ENCODE measurements around the gene XAGE3.
"Not testable (repeated sequence)": the region's sequence is repeated elsewhere in the genome, so short reads cannot be mapped to it uniquely, and the experiment has no call there.

XAGE3 gene, protein sequence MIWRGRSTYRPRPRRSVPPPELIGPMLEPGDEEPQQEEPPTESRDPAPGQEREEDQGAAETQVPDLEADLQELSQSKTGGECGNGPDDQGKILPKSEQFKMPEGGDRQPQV

DNA sequence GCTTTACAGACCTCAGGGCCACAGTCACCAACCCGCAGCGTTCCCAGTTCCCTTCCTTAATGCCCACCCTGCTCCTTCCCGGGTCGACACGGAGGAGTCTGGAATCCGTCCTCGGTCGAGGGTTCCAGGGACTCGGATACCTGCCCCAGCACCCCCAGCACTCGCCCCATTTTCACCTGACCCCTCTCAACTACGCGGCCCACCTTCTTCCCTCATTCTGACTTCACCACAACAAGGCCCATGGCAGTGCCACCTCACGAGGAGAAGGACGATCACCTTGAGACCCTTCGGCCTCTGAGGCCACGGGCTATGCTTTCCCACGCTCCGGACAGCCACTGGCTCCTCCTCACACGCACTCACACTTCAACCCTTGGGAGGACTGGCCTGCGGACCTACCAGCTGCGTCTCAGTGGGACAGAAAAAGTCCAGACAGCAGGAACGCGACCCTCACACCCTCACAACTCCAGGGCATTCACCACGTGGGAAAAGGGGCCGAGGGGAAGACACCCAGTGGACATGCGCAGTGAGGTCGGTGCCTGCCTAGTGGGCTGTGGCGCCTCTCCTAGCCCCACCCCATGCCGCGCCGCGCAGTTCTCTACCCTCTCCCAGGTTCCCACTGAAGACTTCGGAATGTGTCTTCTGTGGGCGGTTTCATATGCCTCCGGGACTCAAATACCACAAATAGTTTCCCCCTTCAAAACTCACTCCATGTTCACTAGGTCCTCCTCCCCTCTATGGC, at the start of gene XAGE3:
Gene XAGE3 (minus strand): TSS at position 474 of the 739 bp plus-strand sequence. CDS start 950 bp downstream, outside the sequence.
- DNase-seq, result no peak

DNA sequence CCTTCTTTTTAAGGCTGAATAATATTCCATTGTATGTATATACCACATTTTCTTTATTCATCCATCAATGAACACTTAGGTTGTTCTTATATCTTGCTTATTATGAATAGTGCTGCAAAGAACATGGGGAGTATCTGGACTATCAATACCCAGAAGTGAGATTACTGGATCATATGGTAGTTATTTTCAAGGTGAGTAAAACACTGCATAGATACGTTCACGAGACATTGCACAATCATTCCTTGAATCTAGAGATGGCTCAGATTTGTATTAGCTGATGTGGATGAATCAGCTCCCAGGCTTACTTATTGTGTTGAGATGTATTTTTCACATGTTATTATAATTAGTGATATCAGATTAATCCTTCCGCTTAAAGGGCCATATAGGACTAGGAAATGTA, 46.8 kb upstream of the XAGE3 start:
- not testable (repeated sequence) for DNase-seq

DNA sequence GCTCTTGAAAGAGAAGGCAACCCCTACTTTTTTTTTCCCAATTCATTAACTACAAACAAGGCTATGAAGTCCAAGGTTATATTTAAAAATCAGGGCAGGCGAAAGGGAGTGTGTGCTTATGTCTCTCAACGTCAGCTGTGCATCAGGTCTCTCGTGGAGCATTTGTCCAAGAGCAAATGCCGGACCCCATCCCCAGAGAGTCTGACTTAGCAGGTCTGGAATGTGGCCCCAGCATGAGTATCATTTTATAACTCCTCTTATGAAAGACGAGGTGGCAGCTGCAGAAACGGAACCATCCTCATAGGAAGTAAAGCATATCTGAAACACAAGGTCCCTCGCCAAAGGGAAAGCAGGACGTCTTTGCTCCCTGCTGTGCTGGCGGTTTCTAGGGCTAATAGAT, 45.8 kb upstream of the XAGE3 start:
- DNase-seq, result not testable (repeated sequence)

DNA sequence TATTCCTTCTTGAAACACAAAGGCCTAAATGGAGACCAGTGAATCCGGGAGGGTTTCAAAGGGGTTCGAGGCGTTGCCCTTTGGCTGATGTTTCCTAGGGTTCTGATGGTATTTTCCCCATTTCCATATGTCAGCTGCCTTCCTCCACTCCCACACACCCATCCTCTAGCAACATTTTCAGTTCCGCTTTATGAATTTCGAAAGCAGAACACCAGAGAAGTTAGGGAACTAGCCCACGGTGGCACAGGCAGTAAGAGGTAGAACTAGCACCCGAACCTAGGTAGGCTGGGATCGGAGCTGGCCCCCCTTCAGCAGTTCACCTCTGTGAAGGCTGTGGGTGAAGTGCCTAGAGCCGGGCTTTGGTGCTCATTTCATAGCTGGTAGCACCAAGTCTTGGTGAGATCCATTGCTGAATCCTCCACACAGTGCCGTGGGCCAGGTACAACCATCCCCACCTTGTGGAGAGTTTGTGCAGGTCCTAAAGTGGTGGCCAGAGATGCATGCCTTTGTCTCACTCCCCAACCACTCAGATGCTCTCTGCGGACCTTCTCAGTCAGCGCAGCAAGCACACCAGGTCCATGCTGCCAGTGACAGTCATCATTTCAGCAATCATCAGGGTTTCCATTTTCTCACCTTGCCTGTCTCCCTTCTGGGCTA, 41.6 kb upstream of the XAGE3 start:
- not testable (repeated sequence) for DNase-seq

DNA sequence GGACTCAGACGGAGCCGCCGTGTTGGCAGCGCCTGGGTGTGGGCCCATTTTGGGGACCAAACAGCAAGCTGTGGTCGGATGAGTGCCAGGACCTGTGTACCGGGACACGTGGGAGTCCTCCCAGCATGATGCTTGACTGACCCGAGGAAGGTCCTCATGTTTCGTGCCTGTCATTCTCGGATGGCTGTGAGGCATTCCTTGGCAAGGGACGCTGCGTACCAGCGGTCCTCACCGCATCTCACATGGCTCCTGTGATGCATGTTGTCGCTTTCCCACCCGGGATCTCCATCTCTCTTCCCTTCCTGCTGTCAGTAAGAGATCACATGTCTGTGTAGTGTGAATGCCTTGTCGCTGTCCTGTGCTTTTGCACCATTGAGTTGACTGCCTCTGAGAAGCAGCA, 40.0 kb upstream of the XAGE3 start:
- not testable (repeated sequence) for DNase-seq

DNA sequence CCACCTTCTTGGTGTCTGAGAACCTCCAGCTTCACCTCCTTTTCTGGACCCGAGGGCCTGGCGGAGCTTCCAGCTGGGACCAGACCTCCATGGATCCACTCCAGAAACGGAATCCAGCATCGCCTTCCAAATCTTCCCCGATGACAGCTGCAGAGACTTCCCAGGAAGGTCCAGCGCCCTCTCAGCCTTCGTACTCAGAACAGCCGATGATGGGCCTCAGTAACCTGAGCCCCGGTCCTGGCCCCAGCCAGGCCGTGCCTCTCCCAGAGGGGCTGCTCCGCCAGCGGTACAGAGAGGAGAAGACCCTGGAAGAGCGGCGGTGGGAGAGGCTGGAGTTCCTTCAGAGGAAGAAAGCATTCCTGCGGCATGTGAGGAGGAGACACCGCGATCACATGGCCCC, 39.3 kb upstream of the XAGE3 start:
- not testable (repeated sequence) for DNase-seq

DNA sequence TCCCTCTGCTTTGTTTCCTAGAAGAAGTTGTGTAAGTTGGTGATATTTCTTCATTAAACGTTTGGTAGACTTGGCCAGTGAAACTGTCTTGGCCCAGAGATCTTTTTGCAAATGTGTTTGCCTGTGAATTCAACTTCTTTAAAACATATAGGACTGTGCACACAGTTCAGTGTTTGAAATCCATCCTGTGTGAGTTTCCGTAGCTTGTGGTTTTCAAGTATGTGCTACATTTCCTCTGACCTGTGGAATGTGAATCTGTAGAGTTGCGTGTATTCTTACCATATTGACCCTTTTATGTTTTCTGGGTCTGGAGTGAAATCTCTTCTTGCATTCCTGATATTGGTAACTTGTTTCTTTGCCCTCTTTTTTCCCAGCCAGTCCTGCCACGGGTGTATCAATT, 38.2 kb upstream of the XAGE3 start:
- not testable (repeated sequence) for DNase-seq

DNA sequence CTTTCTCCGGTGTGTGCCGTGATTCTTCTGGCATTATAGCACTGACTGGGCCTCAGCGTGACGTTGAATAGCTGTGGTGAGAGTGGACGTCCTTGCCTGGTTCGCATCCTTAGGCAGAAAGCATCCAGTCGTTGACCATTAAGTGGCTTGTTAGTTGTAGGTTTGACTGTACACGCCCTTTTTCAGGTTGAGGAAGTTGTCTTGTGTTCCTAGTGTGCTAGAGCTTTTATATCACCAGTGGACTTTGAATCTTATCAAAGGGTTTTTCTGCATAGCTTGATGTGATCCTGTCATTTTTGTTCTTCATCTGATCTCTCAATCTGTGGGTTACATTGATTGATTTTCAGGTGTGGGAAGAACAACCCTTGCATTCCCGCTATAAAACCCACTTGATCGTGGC, 37.6 kb upstream of the XAGE3 start:
- DNase-seq, result not testable (repeated sequence)

DNA sequence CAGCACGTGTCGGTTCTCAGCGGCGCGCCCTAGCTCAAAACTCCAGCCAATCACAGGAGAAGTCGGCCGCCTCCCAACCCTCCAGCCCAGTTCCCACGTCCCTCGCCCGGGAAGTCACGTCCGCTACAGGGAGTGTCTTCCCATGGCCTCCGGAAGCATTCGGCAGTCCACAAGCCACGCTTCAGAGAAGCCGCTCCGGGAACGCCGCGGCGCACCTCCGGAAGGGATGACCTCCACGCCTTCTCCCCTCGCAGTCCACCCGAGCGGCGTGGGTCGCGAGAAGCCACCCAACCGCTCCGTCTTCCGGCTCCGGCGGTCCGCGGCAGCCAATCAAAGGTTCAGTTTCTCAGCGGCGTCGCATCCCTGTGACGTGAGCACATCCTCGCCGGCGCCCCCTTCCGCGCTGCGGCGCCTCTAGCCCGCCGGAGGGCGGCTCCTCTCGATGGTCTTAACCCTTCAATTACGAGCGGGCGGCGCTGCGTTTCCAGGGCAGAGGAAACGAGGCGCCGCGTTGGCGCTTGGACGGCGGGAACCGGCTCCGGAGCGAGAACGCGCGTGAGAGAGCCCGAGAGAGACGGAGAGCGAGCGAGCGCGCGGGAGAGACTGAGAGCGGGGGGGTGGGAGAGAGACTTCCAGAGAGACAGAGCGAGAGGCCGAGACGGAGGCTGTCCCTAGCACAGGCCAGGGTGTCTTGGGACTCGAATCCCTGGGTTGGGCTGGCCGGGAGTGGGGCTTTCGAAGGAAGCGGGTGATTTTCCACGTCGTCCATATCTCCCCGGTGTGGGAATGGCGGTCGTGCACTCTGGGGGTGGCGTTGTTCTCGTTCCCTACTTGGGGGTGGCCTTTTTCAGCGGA, 29.2 kb upstream of the XAGE3 start, which contains the start of gene FAM156B:
Gene FAM156B (plus strand): TSS at position 476 of the 855 bp plus-strand sequence. CDS start 9,896 bp downstream, outside the sequence.
- not testable (repeated sequence) for DNase-seq

DNA sequence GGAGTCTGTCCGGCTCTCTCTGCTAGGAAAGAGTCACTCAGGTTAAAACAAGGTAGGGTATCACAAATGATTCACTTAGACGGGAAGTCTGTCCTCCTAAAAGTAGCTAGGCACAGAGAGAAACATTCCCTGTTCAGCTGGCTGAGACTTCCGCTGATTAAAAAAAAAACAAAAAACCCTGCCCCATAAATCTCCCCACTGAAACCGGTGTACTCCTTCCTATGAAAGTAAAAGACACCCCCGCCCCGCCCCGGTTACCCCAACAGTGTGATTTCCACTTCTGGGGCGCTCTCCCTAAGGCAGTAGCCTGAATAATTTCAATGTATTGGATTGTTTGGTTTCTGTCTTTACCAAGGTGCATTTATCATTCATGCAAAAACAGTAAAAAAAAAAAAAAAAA, 28.6 kb upstream of the XAGE3 start:
- DNase-seq, result not testable (repeated sequence)

DNA sequence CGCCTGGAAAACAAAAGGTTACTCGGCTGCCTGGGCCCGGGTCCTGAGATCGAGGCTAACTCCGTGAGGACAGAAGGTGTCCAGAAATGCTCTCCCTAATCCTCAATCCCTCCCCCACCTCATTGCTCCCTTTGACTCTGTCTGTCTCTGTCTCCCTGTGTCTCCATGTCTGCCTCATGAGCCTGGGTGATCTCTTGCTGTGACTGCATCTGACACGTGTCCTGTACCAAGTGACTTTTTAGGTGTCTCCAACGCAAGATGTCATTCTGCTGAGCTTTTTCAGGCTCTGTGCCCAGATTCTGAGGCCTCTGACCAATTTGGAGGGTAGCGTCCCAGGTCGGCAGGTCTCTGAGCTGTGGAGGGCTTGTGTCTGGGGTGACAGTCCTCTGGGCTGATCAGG, 20.2 kb upstream of the XAGE3 start:
- DNase-seq, result not testable (repeated sequence)

DNA sequence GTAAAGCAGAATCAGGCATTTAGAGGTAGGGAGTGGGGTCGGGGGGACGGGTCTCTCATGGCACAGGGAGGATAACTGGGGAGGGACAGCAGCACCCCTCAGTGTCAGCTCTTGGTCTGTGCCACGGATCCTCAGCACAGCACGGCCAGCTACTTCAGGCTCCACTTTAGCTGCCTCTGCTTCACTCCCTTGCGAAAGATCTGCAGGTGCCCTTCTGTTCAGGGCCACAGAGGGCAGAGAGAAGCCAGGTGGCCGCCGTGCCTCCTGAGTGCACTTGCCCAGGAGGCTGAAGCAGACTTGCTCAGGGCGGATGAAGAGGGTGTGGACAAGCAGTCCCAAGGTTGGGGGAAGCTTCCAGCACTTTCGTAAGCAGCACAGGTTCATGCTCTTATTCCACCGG, 19.6 kb upstream of the XAGE3 start:
- DNase-seq, result not testable (repeated sequence)

DNA sequence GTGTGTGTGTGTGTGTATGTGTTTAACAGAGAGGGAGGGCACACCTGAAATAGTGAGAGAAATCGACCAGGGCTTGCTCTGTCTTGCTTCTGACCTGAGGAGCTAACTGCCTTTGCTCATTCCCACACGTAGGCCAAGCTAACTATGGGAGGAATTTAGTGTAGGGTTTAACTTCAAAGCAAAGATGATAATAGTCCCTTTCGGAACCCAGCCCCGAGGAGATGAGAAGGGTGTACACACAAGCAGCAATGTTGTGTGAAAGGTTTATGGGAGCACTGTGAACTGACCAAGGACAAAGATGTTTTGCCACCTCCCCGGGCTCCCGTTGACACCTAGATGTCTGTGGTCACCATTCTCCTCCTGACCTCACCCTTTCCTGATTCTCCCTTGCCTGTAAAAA, 8.5 kb upstream of the XAGE3 start:
- DNase-seq, result not testable (repeated sequence)

DNA sequence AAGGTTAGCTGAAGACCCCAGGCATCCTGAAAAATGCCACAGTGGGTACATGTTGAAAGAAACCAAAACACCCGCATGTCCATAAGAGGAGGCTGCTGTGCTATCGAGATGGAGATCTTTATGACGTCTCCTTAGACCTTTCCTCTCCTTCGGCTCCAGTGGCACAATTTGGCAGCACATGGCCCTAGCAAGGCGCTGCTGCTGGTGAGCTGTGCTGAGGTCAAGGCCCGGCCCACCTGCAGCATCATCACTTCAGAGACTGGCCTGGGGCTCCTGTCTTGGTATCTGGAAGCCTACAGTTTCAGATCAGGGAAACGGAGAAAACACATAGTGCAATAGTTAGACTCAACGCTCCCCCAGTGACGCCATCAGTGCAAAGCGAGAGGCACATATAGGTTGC, 7.6 kb upstream of the XAGE3 start:
- DNase-seq, result not testable (repeated sequence)

DNA sequence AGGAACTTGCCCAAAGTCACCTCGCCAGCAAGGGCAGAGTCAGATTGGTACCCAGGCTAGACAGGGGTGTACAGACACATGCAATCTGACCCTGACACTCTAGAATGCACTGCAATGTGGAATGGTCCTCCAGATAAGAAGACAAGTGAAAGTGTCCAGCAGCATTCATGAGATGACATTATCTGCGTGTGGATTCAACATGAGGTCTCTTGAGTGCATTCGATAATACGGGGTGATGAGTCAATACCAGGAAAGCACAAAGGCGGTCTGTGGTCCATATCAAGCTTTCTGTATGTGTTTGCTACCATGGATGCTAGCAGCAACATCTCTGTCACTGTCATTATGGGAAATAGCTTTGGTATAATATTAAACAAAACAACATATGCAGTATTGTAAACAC, 6.8 kb upstream of the XAGE3 start:
- DNase-seq, result no peak

DNA sequence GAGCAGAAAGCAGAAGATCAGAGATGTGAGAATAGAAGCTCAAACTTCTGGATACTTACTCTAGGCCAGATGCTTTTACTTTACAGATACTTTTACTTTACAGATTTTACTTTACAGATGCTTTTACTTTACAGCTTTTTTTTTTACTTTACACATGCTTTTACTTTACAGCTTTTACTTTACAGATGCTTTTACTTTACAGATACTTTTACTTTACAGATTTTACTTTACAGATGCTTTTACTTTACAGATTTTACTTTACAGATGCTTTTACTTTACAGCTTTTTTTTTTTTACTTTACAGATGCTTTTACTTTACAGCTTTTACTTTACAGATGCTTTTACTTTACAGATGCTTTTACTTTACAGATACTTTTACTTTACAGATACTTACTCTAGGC, 5.9 kb upstream of the XAGE3 start:
- not testable (repeated sequence) for DNase-seq

DNA sequence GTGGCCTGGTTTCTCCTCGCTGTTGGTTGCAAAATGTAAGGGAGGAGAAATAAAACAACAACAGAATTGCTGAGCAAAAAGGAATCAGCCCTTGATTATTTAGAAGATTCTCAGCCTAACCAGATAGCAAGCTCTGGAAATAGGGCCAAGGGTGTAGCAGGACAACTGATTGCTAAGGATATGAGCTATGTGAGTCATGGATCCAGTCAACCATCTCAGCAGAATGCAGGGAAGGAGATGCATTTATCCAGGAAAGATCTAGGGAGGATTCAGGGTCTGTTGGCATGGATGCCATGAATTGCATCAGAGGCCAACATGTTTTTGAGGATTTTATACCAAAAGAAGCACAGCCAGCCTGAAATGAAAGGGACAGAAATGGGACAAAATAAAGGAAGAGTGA, 2.2 kb upstream of the XAGE3 start:
- DNase-seq, result no peak

DNA sequence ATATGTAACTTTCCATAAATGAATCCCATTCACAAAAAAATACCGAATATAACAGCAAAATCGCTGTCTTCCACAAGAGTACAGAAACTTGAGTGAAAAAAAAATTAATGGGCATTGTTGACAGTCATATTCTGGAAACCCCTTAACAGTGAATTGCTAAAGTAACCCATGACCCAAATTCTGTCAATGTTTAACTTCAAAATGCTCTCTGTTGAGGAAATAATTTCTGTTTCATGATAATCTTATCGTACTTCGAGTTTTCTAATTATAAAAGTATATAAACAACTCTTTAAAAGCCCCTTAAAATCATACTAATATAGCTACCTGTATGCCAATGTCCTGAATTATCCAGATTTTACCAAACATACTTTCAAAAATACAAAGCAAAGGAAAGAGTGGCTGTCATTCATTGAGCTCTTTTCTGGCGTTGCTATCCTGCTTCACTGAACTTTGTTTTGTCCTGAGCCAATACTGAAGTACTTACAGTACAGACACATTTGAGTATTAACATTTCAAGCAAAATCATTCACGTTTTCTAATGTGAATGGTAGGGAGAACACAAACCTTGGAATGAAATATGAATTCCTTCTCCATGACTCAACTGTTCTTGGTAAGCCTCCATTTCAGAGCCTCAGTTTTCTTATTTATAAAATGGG, 2.4 kb downstream of the XAGE3 start:
- DNase-seq, result no peak

DNA sequence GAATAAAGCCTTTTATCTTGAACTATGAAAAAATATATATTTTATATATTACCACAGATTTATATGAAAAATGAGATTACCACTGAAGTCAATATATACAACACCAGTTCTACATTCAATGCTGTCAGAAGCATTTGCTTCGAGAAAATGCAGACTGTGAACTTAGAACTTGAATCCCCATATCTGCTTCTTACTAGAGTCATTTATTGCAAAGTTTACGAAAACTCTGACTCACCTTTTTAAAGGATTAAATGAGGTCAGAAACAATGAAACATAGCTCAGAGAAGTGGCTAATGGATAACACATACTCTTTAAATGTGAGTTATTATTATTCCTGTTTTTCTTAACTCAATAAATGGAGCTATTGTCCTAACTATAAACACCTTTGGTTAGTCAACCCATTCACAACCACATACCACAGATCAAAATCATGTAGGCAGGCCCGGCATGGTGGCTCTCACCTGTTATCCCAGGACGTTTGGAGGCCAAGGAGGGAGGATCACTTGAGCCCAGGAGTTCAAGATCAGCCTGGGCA, 10.8 kb downstream of the XAGE3 start:
- not testable (repeated sequence) for DNase-seq

DNA sequence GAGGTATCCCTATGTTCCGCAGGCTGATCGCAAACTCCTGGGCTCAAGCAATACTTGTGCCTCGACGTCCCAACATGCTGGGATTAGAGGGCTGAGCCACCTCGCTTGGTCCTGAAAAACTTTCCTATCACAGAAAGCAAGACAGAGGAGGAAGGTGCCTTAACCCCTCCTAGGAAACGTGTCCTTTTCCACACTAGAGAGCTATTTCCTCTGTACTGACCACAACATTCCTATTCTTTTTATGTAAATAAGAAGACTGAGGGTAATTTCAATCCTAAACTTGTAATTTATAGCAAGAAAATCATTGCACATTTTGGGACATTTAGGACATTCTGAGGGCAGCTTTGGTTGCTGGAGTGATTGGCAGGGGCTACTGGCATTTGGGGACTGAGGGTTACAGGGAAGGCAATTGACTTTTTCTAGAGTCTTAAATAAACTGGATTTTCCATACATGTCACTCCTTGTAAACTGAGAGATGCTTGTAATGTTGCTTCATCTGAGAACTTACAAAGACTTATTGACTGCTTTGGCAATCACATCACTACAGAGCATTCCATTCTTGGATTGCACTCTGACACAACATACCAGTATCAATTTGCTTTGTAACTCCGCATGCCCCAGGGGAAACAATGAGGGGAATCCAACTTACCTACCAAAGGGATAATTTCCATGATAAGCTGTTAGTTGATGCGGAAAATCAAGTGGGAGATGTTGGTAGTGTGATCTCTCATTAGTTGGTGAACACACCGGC, 15.6 kb downstream of the XAGE3 start:
- no peak for DNase-seq

DNA sequence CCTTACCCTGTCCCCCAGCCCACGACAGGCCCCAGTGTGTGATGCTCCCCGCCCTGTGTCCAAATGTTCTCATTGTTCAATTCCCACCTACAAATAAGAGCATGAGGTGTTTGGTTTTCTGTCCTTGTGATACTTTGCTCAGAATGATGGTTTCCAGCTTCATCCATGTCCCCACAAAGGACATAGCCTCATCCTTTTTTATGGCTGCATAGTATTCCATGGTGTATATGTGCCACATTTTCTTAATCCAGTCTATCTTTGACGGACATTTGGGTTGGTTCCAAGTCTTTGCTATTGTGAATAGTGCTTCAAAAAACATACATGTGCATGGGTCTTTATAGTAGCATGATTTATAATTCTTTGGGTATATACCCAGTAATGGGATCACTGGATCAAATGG, 24.3 kb downstream of the XAGE3 start:
- DNase-seq, result not testable (repeated sequence)

Measured in stimulated activated CD4-positive, alpha-beta T cell treated with anti-CD3 and anti-CD28 coated beads, Interleukin-15, amount 100 ng/mL, for 24 hours (primary cell).